Ecto neural progenitor cell (in vitro differentiated cells): ENCODE measurements around the gene METTL17.
"Not testable (repeated sequence)": the region's sequence is repeated elsewhere in the genome, so short reads cannot be mapped to it uniquely, and the experiment has no call there.

ENCODE experiments used
- DNase-seq: peaks from one replicate; pipeline ENCODE4 v3.0.0-alpha.2; 2018; ENCODE audit warnings: low spot score

The METTL17 gene

DNA sequence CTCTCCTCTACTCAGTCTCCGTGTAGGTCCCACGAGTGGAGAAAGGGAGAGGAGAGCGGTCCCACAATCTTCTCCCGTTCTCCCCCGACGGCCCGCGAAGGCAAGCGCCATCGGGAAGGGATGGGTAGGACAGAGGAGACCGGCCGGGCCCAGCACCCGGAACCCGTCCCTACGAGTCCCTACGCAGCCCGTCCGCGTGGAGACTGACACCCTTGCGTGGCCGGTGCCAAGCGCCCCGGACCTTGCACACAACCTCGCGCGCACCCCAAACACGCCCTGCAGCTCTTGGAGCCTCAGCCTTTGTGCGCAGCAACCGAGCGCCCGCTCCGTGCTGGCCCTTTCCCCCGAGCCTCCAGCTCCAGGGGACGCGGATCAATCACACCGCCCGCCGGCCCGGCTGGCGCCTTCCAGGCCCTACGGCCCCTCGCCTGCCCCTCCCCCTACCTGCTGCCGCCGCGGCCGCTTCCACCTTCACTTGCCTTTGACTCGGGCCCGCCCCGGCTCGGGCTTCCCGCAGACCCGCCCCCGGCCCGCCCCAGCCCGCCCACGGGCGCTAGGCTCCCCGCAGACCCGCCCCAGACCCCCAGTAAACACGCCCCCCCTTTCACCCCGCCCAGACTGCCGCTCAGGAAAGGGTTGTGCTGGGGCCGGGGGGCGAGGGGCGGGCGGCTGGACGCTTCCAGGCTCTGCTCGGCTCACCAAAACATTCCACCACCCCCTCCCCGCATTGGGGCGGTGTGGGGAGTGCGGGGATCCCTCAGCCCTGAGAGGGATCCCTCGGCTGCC is 35.0 kb downstream of the METTL17 start, which contains the start of gene NDRG2:
TSS of gene NDRG2 (minus strand) at position 477 of the 786 bp plus-strand sequence. CDS start 1,746 bp downstream, outside the sequence.
- DNase-seq = peak; percentile 86

DNA sequence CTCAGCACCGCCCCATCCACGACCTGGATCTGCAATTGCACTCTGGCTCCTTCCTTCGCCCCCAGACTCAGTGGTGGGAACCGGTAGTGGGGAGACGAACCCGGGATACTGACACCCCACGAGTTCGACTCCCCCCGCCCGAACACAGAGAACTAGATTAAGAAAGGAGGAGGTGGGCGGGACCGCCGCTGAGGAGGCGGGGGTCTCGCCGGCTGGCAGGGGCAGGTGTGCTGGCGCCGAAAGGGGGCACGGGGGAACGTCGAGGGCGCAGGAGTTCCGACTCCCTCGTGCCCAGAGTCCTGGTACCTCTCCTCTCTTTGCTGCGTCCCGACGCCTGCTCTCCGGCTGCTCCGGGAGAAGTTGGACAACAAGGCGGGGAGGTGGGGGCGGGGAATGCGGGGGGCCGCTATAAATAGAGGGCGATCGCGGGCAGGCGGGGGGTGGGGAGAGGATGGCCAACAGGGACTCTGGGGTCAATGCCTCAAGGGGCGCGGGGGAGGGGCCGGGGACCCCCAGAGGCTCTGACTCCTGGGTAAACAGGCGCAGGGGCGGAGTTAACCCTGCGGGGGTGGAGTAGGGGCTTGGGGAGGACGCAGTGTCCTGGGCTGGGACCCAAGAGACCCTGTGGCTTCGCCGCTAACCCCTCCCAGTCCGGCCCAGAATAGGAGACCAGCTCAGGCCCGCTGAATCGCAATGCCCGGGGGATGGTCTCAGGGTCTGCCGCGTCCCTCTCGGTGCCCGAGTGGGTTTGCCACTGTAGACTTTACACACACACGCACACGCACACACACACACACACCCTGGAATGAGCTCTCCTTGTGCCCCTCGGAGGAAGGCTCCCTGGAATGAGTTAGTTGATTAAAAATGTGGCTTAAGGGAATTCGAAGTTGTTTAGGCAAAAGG is 35.8 kb downstream of the METTL17 start:
- peak; percentile 66 for DNase-seq

DNA sequence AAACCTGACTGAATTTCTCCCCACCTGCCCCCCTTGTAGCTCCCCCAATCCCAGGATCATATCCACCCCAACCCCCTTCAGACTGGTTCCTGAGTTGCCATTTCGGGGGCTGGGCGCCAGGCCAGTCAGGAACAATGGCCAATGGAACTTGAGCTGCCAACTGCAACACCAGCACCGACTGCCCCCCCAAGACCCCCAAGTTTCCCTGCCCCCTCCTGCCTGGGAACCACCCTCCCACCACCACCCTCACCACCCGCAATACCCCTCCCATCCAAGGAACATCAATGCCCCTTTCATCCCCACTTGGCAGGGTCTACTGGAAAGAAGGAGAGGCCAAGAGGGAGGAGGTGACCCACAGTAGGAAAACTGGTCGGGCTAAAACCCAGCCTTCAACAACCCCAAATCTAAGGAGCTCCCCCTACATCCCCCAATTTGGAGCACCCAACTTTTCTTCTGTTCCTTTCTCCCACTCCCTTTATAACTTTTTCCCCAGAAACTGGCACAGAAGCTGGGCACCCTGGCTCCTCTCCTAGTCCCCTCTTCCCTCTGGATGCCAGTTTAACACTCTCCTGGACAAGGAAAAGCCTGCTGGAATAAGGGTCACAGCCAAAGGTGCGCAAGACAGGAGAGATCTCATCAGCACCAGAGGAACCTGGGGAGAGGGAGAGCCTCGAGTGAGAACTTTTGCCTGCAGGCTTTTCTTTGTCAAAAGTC is 36.7 kb downstream of the METTL17 start:
- DNase-seq = no peak

DNA sequence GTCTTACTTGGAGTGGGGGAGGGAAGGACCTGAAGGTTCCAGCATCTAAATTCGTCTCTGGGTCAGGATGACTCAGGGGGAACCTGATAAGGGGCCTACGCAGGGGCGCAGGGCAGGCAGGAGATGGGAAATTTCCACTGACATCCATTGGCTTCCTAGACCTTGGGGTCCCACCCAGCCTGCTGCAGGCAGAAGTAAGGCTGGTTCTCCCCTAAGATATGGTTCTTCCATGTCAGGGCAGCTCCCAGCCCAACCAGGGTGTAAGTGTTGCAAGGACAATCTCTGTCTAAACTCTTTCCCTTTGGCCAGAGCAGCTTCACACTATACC is 37.2 kb downstream of the METTL17 start:
- no peak for DNase-seq

DNA sequence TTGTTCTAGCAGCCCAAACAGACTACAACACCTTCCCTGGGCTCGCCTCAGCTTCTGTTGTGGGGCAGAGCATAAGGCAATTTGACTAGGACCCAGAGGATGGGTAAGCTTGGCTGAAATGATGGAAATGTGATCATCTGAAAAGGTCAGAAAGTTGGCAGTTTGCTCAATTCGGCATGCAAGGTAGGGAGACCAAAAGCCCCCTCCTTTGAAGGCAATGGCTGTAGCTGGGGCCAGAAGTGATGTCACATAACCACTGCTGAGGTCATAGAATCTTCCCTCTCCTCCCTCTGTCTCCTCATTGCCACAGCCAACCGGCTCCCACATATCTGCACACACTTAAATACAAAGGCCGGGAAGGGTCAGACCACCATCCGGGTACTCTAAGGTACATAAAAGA is 40.1 kb downstream of the METTL17 start, which contains the start of gene TPPP2:
TSS of gene TPPP2 (plus strand) at position 301 of the 400 bp plus-strand sequence. CDS start 365 bp downstream, outside the sequence.
- no peak for DNase-seq

DNA sequence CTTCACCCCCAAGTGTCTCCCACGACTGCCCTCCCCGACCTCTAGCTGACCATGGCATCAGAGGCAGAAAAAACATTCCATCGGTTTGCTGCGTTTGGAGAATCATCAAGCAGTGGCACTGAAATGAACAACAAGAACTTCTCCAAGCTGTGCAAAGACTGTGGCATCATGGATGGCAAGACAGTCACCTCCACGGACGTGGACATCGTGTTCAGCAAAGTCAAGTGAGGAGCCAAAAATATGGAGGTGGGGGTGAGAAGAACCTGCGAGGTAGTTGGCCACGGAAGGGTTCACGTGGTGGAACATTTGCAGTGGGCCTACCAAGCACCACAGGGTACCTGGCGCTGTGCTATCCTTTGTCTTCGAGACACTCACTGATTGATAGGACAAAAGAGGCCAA is 40.8 kb downstream of the METTL17 start:
- DNase-seq = no peak

DNA sequence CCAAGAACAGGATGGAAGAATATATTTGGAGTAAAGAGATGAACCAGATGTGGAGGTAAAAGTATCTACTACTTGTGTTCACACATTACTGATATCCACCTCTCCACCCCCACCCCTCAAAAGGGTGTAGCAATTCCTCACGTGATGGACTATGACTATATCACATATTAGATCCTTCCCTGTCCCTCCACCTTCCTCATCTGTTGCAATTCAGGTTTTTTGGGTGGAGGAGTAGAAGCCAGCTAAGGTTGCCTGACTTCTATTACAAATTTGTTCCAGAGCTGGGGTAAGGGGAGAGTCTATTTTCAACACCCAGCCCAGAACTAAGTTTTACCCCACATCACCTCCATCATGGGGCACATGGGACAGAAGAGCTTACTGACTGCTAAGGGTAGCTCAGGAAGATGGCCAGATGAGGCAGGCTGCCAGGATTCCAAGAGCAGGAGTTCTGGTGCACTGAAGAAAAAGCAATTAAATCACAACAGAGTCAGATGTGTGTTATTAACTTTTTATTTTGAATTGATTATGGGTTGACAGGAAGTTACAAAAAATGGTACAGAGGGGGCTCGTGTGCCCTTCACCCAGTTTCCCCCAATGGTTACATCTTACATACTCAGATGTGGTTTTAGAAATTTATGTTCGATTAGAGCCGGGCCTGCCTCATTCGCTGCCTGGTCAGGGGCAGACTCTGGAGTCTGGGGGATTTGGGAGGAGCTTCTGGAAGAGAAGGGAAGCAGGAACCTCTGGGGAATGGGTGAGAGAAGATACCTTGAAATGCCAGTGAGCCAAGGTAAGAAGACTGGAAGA is 42.7 kb downstream of the METTL17 start:
- no peak for DNase-seq

DNA sequence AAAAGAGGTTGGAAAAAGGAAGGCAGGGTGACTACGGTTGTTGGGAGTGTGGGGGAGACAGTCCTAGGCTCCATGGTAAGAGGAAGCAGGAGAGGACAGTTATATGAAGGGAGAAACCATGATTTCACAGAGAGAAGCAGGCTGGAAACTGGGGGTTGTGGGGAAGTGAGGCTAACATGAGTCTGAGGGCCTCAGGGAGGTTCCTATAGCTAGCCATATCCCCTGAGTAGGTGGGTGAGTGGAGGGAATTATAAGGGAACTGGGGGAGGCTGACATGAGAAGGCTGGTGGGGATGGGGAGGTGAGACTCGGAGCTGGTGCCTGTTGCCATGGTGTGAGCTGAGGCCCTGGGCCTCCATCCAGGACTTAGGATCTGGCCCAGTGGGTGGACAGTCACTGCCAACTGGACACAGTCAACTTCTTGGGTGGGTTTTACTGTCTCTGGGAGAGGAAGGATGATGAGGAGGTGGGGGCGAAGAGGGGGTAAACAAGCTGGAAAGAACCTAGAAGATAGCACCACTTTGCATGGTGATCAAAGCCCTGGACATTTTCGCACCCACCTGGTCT is 43.4 kb downstream of the METTL17 start:
- DNase-seq = no peak

DNA sequence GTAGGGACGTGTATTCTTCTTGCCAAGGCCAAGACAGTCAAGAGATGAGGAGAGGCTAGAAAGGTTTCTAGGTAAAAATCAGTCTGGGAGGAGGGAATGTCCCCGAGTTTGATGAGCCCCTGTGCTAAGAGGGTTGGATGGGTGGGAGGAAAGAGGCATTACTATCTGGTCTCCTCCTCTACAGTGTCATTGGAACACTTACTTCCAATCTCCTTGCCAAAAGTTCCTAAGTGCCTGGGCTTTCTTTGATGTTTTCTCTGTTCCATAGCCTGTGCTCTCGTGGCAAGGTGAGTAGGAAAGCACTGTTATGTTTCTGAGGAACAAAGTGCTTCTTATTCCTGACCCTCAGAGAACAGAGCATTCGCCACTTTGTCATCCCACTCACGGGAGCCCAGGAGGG is 44.9 kb downstream of the METTL17 start, which contains the start of gene RNASE13:
TSS of gene RNASE13 (minus strand) at position 101 of the 400 bp plus-strand sequence. CDS start 519 bp downstream, outside the sequence.
- DNase-seq = no peak

DNA sequence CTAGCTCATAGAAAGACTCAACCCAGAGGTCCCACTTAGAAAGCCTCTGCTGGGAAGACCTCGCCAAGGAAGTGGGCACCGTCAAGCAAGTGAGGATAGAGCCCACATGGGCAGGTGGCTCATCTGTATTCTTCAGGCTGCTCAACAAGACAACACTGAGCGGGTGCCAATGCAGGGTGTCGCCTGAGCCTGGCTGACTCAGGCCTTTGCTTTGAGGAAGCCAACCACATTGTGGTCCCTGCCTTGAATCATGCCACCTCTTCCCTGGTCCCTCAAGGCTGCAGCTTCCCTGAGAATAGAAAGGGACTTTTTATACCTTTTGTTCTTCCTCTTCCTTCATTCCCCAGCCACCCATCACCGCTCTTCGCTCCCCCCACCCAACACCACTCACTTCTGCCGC is 47.0 kb downstream of the METTL17 start:
- DNase-seq = no peak

DNA sequence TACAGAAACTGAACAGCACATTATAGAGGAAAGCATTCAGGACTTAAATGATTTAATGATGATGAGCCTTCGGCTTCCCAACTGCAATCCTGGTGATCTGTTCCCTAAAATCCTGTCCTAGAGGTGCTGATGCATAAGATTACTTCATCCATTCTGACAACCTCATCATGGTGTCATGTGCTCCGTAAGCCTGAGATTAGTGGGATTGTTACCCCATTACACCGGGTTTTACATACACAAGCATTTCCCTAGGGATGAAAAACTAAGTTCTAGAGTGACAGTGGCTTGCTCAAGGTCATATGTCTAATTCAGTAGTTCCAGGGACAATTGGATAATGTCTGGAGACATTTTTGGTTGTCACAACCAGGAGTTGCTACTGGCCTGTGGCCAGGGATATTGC is 47.4 kb downstream of the METTL17 start:
- no peak for DNase-seq

DNA sequence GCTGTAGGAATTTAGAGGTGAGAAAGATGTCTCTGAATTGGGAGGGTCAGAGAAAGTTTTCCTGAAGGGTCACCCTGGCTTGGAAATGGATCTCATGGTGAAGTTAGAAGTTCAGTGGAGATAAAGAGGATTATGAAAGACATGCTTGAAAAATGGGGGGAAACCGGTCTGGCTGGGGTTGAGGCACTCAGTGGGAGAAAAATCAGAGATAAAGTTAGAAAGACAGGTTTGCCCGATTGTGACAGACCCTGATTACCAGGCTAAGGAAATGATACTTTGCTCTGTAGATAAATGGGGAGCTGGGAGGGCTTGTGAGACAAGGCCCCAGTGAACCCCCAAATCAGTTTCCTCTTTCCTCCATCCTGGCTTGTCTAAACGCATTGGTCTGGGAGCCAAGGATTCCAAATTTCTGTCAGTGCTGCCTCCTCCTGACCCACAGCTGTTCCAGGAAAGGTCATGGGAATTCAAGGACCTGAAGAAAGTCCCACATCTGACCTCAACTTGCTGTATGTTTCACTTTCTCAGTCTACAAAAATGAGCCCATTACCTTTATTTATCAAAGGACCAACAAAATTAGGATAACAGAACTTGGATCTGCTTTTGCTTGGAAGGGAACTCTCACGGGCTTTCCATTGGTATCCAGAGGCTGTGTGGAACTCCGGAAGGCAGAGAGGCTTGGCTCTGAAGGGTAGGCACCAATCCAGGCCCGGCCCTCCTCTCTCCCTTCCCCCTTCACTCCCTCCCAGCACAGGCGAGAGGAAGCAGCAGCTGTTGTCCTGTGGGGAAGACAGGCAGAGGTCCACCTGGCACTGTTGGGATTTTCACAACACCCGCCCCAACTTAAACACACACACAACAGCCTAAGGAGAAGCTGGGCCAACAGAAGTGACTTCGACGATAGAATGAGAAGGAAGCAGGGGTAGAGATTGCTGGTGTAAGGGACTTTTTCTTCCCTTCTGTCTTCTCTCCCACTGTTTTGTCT is 49.0 kb downstream of the METTL17 start:
- DNase-seq = no peak

DNA sequence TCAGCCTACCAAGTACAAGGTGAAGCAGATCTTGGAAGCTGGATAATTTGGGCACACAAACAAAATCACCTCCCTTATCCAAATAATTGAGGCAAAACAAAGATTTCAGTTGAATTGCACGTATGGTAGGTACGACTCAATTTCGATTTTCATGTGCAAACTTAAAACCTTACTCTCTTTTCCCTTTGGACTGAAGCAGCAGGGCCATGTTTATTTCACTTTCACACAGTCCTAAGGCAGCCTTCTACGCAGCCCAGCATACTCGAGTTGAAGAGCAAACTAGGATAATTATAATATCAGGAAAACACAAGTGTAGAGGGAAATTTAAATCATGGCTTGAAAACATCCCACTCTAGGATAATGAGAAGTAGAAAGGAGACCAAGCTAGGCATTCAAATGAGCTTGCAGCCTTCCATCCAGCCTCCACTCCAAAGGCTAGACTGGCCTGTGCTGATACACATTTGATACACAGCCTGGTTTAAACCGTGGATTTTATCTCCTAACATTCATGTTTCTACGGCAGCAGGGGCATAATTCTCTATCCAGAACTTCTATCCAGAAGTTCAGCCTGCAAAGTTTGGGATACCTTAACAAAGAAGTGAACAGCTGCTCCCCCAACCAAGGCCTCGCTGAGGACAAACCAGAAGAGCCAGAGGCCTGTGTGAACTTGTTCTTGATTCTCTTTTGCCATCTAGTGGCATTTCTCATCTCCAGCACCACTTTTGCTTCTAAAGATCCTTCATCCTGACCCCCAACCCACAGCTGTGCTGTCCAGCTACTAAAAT is 50.0 kb downstream of the METTL17 start:
- no peak for DNase-seq

DNA sequence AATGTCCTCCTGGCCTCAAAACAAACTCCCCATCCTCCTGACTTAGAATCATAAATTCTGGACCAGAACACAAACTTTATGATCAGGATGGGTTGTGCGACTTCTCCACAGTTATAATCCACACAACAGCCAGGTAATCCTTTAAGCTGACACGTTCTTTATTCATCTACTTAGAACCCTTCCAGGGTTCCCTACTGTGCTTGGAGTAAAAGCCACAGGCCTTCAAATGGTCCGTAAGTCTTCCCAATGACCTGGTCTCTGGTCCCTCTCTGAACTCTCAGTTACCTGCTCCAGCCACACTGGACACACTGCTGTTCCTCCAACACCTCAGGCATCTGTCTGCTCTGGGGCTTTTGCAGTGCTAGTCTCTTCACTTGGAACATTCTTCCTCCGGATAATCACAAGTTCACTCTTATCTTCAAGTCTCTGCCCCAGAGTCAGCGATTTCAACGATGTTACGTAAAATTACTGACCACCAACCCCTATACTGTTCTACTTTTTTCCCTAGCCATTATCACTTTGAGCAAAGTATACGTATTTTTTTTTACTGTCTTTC is 50.7 kb downstream of the METTL17 start:
- no peak for DNase-seq

DNA sequence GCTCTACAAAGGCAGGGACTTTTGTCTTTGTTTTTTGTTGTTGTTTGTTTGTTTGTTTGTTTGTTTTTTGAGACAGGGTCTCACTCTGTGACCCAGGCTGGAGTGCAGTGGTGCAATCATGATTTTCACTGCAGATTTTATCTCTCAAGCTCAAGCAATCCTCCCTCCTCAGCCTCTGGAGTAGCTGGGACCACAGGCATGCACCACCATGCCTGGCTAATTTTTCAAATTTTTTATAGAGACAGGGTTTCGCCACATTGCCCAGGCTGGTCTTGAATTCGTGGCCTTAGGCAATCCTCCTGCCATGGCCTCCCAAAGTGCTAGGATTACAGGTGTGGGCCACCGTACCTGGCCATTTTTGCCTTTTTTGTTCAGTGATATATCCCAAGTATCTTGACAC is 51.2 kb downstream of the METTL17 start:
- not testable (repeated sequence) for DNase-seq

DNA sequence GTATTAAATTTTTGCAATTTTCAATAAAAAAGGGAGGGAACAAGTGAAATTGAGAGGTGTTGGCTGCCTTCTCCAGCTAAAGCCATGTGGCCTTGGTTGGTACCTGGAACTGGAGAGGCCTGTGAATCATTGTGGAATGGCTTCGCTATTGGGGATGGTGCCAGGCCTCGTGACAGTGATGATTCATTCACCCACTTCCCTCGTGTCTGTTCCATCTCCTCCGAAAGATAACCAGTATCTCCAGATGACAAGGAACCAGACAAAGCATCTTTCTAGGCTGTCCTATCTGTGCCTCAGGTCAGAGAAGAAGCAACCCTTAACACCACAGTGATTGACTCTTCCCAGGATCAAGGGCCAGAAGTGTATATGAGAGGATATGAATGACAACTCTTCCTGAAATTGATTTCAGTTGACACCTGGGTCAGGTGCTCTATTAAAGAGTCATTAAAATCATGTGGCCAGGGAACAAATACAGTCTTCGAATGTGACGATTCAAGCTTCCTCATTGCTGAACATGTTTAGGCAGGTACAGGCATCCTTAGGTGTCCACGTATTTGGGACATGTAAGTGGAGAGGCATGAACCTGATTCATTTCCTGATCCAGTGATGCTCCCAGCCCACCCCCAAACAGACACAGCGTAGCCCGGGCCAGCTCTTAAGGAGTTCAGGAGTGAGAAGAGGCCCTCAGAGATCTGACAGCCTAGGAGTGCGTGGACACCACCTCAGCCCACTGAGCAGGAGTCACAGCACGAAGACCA is 52.1 kb downstream of the METTL17 start, which contains the start of gene RNASE7:
TSS of gene RNASE7 (plus strand) at position 687 of the 758 bp plus-strand sequence. CDS start 631 bp downstream, outside the sequence.
- DNase-seq = no peak

DNA sequence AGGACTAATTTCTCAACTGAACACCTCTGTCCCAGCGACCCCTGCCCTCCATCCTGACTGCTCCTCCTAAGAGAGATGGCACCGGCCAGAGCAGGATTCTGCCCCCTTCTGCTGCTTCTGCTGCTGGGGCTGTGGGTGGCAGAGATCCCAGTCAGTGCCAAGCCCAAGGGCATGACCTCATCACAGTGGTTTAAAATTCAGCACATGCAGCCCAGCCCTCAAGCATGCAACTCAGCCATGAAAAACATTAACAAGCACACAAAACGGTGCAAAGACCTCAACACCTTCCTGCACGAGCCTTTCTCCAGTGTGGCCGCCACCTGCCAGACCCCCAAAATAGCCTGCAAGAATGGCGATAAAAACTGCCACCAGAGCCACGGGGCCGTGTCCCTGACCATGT is 53.1 kb downstream of the METTL17 start:
- no peak for DNase-seq
